ENCODE results near the gene PFKL. TPM values are rescaled to one million over a fixed set of nuclear protein-coding genes. Genes with fewer than 3 reads are reported as not detected.

Gene PFKL
- total and polyA plus RNA-seq, 2 donors (not counting 1 experiment from before 2014, with no cell fraction given): 267 to 318 TPM

GRCh38 chr21:44300262-44300959 lies 558 bp downstream of the PFKL start:
- CTCF ChIA-PET: no interaction called here
- Histone ChIP-seq H3K4me1 (ENCODE audit: control insufficient read depth in 2 of 2, insufficient read depth in 2 of 2, low read length in 2 of 2) (peaks cover 65 to 87% of the 10 kb centered on the region in 2 donors), H3K9me3 (ENCODE audit: control extremely low read depth in 1 of 3, control insufficient read depth in 2 of 3, insufficient read depth in 1 of 3, low read length in 2 of 3) (no peaks in the 10 kb centered on the region), H4K20me1 (ENCODE audit: control insufficient read depth, insufficient read depth, low read length, poor library complexity, severe bottlenecking) (peaks cover 49% of the 10 kb centered on the region), H3K79me2 (ENCODE audit: control insufficient read depth, insufficient read depth, low read length) (peaks cover 53% of the 10 kb centered on the region), H3K36me3 (replicated peaks in 1 of 2; ENCODE audit: control extremely low read depth in 1 of 2, control insufficient read depth in 1 of 2, extremely low read depth in 1 of 2, insufficient read depth in 2 of 2, low read length in 1 of 2) (no peaks in the 10 kb centered on the region), H3K27me3 (replicated peaks in 1 of 4; ENCODE audit: control extremely low read depth in 1 of 4, control insufficient read depth in 3 of 4, insufficient read depth in 4 of 4, low read length in 3 of 4) (no peaks in the 10 kb centered on the region), H3K4me3 (ENCODE audit: control extremely low read depth in 1 of 5, extremely low read depth in 1 of 5, insufficient read depth in 1 of 5, low read depth in 2 of 5, low read length in 4 of 5) (peak overlapping the region in 4 of 5 experiments; percentile 51 to 82 (median 76)), H3K9ac (ENCODE audit: low read length) (peak overlapping the region; percentile 79), H3K27ac (ENCODE audit: low read length in 2 of 2) (peak overlapping the region; percentile 36 to 81), H3K4me2 (replicated peaks; ENCODE audit: low read depth, low read length, poor library complexity, severe bottlenecking) (peak overlapping the region; percentile 98), H2AFZ (ENCODE audit: insufficient read depth, low read depth, low read length, poor library complexity, severe bottlenecking) (peak overlapping the region; percentile 54)
- ATAC-seq (ENCODE audit: low read depth) (peak; percentile 25), DNase-seq (peak; percentile 68)
- no peaks in the 10 kb centered on the region for H3K27me3 Mint-ChIP-seq
- under 1% methylated on average over 63 of the region's 67 CpGs for WGBS (ENCODE audit: insufficient coverage)
- no peak for TF ChIP-seq CTCF (IDR thresholded peaks at IDR 0.05)
- TF ChIP-seq EZH2 (IDR thresholded peaks at IDR 0.05; ENCODE audit: borderline replicate concordance, insufficient read depth, low read depth, low read length, poor library complexity, severe bottlenecking): no peak
- POLR2A ChIA-PET: interaction anchor here (1.1 to 1.9 kb wide), 2 partner anchors 38 to 289 kb away, joined by 3 to 4 read pairs; no protein-coding TSS in a partner anchor
- intact Hi-C loops (cut with micrococcal nuclease): loop anchor here (10.0 kb wide), 1 partner anchor 286 kb away; the partner anchor contains the start of gene TRAPPC10
- no peaks in the 10 kb centered on the region for H3K9me3 Mint-ChIP-seq (ENCODE audit: insufficient read depth)
- peak overlapping the region; percentile 89 for H3K4me3 Mint-ChIP-seq
- peak overlapping the region; percentile 88 for H3K27ac Mint-ChIP-seq
- peaks cover 65% of the 10 kb centered on the region for H3K4me1 Mint-ChIP-seq

GRCh38 chr21:44301141-44301540 lies 1.3 kb downstream of the PFKL start:
- H3K4me3 ChIP-seq (ENCODE audit: control extremely low read depth in 1 of 5, extremely low read depth in 1 of 5, insufficient read depth in 1 of 5, low read depth in 2 of 5, low read length in 4 of 5): peak overlapping the region in 4 of 5 experiments; percentile 51 to 82 (median 76)
- intact Hi-C loops (cut with micrococcal nuclease): loop anchor here (10.0 kb wide), 1 partner anchor 286 kb away; the partner anchor contains the start of gene TRAPPC10
- H3K9me3 Mint-ChIP-seq (ENCODE audit: insufficient read depth): no peaks in the 10 kb centered on the region
- peak overlapping the region; percentile 79 for H3K9ac ChIP-seq (ENCODE audit: low read length)
- H3K4me1 ChIP-seq (ENCODE audit: control insufficient read depth in 2 of 2, insufficient read depth in 2 of 2, low read length in 2 of 2): peaks cover 58 to 80% of the 10 kb centered on the region in 2 donors
- H2AFZ ChIP-seq (ENCODE audit: insufficient read depth, low read depth, low read length, poor library complexity, severe bottlenecking): no peak overlapping the region
- peak overlapping the region; percentile 89 for H3K4me3 Mint-ChIP-seq
- no peak for DNase-seq
- 78% methylated on average over 12 of the region's 13 CpGs for WGBS (ENCODE audit: insufficient coverage)
- CTCF ChIA-PET: no interaction called here
- peak overlapping the region; percentile 36 to 81 for H3K27ac ChIP-seq (ENCODE audit: low read length in 2 of 2)
- no peaks in the 10 kb centered on the region for H3K27me3 ChIP-seq (replicated peaks in 1 of 4; ENCODE audit: control extremely low read depth in 1 of 4, control insufficient read depth in 3 of 4, insufficient read depth in 4 of 4, low read length in 3 of 4)
- ATAC-seq (ENCODE audit: low read depth): no peak
- no peaks in the 10 kb centered on the region for H3K27me3 Mint-ChIP-seq
- TF ChIP-seq EZH2 (IDR thresholded peaks at IDR 0.05; ENCODE audit: borderline replicate concordance, insufficient read depth, low read depth, low read length, poor library complexity, severe bottlenecking) (no peak), CTCF (IDR thresholded peaks at IDR 0.05) (no peak)
- peaks cover 60% of the 10 kb centered on the region for H3K79me2 ChIP-seq (ENCODE audit: control insufficient read depth, insufficient read depth, low read length)
- H3K27ac Mint-ChIP-seq: peak overlapping the region; percentile 88
- peaks cover 0 to 3% of the 10 kb centered on the region in 2 experiments for H3K36me3 ChIP-seq (replicated peaks in 1 of 2; ENCODE audit: control extremely low read depth in 1 of 2, control insufficient read depth in 1 of 2, extremely low read depth in 1 of 2, insufficient read depth in 2 of 2, low read length in 1 of 2)
- H3K4me2 ChIP-seq (replicated peaks; ENCODE audit: low read depth, low read length, poor library complexity, severe bottlenecking): peak overlapping the region; percentile 98
- peaks cover 61% of the 10 kb centered on the region for H3K4me1 Mint-ChIP-seq
- no peaks in the 10 kb centered on the region for H3K9me3 ChIP-seq (ENCODE audit: control extremely low read depth in 1 of 3, control insufficient read depth in 2 of 3, insufficient read depth in 1 of 3, low read length in 2 of 3)
- POLR2A ChIA-PET: interaction anchor here (0.6 to 1.9 kb wide), 2 partner anchors 37 to 458 kb away, joined by 4 read pairs; no protein-coding TSS in a partner anchor
- peaks cover 56% of the 10 kb centered on the region for H4K20me1 ChIP-seq (ENCODE audit: control insufficient read depth, insufficient read depth, low read length, poor library complexity, severe bottlenecking)
